ENCODE results near the gene PRLR. TPM values are rescaled to one million over a fixed set of nuclear protein-coding genes. Genes with fewer than 3 reads are reported as not detected.

PRLR gene
- total RNA-seq, 2 donors from 2014 or later = 1.1 to 7.1 TPM

GRCh38 chr5:35242702-35243258, 12.5 kb upstream of the PRLR start:
- whole genome bisulfite sequencing = 94% methylated on average over 4 of the region's 4 CpGs
- no peaks in the 10 kb centered on the region for H3K36me3 ChIP-seq
- no peaks in the 10 kb centered on the region for H3K4me1 ChIP-seq (replicated peaks)
- intact Hi-C loops (cut with DNase I) = no loop called here
- DNase-seq (ENCODE audit: low spot score) = no peak
- H3K9me3 ChIP-seq = no peaks in the 10 kb centered on the region
- no peak for TF ChIP-seq CTCF (IDR thresholded peaks at IDR 0.05)
- no peak for TF ChIP-seq POLR2AphosphoS5 (IDR thresholded peaks at IDR 0.05)
- no peak for TF ChIP-seq POLR2A (IDR thresholded peaks at IDR 0.05)
- H3K4me3 ChIP-seq = no peak overlapping the region
- no peaks in the 10 kb centered on the region for H3K27me3 ChIP-seq (replicated peaks; ENCODE audit: insufficient read depth)
- no peak overlapping the region for H3K27ac ChIP-seq

GRCh38 chr5:35240892-35241291, 10.6 kb upstream of the PRLR start:
- intact Hi-C loops (cut with DNase I) = no loop called here
- no peak overlapping the region for H3K4me3 ChIP-seq
- TF ChIP-seq POLR2A (IDR thresholded peaks at IDR 0.05) = no peak
- TF ChIP-seq CTCF (IDR thresholded peaks at IDR 0.05) = no peak
- no peak for TF ChIP-seq POLR2AphosphoS5 (IDR thresholded peaks at IDR 0.05)
- no peak for DNase-seq (ENCODE audit: low spot score)
- no peak overlapping the region for H3K27ac ChIP-seq
- no peaks in the 10 kb centered on the region for H3K36me3 ChIP-seq
- H3K9me3 ChIP-seq = no peaks in the 10 kb centered on the region
- H3K4me1 ChIP-seq (replicated peaks) = no peaks in the 10 kb centered on the region
- 88% methylated on average over 1 of the region's 1 CpG for WGBS
- H3K27me3 ChIP-seq (replicated peaks; ENCODE audit: insufficient read depth) = no peaks in the 10 kb centered on the region

- no peak for DNase-seq (ENCODE audit: low spot score)
- H3K4me1 ChIP-seq (replicated peaks) = no peaks in the 10 kb centered on the region
- 80% methylated on average over 2 of the region's 2 CpGs for WGBS
- H3K9me3 ChIP-seq = no peaks in the 10 kb centered on the region
- H3K27ac ChIP-seq = no peak overlapping the region
- intact Hi-C loops (cut with DNase I) = no loop called here
- TF ChIP-seq POLR2AphosphoS5 (IDR thresholded peaks at IDR 0.05) (no peak), CTCF (IDR thresholded peaks at IDR 0.05) (no peak), POLR2A (IDR thresholded peaks at IDR 0.05) (no peak)
- H3K27me3 ChIP-seq (replicated peaks; ENCODE audit: insufficient read depth) = no peaks in the 10 kb centered on the region
- no peaks in the 10 kb centered on the region for H3K36me3 ChIP-seq
- no peak overlapping the region for H3K4me3 ChIP-seq
Observed at GRCh38 chr5:35239911-35240610, 9.8 kb upstream of the PRLR start.

GRCh38 chr5:35239476-35239875, 9.2 kb upstream of the PRLR start:
- intact Hi-C loops (cut with DNase I) = no loop called here
- WGBS = 91% methylated on average over 7 of the region's 7 CpGs
- no peaks in the 10 kb centered on the region for H3K27me3 ChIP-seq (replicated peaks; ENCODE audit: insufficient read depth)
- H3K4me1 ChIP-seq (replicated peaks) = no peaks in the 10 kb centered on the region
- no peak overlapping the region for H3K4me3 ChIP-seq
- no peaks in the 10 kb centered on the region for H3K36me3 ChIP-seq
- H3K9me3 ChIP-seq = no peaks in the 10 kb centered on the region
- TF ChIP-seq CTCF (IDR thresholded peaks at IDR 0.05) (no peak), POLR2A (IDR thresholded peaks at IDR 0.05) (no peak), POLR2AphosphoS5 (IDR thresholded peaks at IDR 0.05) (no peak)
- no peak for DNase-seq (ENCODE audit: low spot score)
- no peak overlapping the region for H3K27ac ChIP-seq

Measured in prostate gland (tissue), 2 donors.